Measurements from ENCODE around the gene PRCC.

Gene PRCC

DNA sequence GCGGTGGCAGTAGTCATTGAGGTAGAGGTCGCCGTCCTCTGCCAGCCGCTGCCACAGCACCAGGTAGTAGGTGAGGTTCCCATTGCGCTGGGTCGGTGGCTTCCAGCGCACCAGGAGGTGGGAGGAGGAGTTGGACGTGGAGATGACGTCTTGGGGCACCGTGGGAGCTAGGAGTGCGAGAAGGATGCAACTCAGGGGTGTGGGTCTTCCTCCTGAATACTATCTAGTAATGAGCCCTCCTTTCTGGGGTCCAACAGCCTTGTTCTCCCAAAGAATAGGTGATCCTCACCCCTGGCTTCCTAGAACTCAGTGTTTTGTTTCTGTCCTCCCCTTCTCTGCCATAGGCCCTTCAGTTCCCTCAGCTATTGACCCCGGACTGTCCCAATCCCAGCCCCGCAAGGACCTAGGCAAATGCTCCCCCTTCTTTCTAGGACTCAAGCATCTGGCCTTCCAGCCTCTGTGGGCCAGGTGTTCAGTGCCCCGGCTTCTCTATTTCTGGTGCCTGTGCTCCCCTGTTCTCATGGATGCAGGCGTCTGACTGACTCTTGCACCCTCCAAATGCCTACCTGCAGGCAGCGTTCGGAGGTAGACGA, 78.7 kb downstream of the PRCC start:
- Histone ChIP-seq H3K4me2 (ENCODE audit: low read depth, low read length, poor library complexity, severe bottlenecking) (no peak overlapping the region), H3K4me3 (ENCODE audit: low read length, poor library complexity, severe bottlenecking) (no peak overlapping the region), H3K9ac (ENCODE audit: low read depth, low read length, poor library complexity, severe bottlenecking) (no peak overlapping the region), H2AFZ (ENCODE audit: low read length) (no peak overlapping the region), H3K9me2 (replicated peaks; ENCODE audit: low read depth, low read length) (no peaks in the 10 kb centered on the region), H4K20me1 (ENCODE audit: insufficient read depth, low read length, poor library complexity, severe bottlenecking) (no peaks in the 10 kb centered on the region), H3K36me3 (ENCODE audit: insufficient read depth, low read length) (no peaks in the 10 kb centered on the region), H3K27me3 (ENCODE audit: insufficient read depth, low read length, poor library complexity, severe bottlenecking) (no peaks in the 10 kb centered on the region), H3K79me2 (ENCODE audit: insufficient read depth, low read length) (no peaks in the 10 kb centered on the region), H3F3A (ENCODE audit: low read depth) (no peaks in the 10 kb centered on the region), H3K9me3 (ENCODE audit: insufficient read depth, low read depth, low read length) (no peaks in the 10 kb centered on the region), H3K4me1 (ENCODE audit: insufficient read depth, low read length, poor library complexity, severe bottlenecking) (no peaks in the 10 kb centered on the region)
- no peak for TF ChIP-seq EZH2phosphoT487 (IDR thresholded peaks at IDR 0.05; ENCODE audit: borderline replicate concordance)
- TF ChIP-seq, protein P1, sequence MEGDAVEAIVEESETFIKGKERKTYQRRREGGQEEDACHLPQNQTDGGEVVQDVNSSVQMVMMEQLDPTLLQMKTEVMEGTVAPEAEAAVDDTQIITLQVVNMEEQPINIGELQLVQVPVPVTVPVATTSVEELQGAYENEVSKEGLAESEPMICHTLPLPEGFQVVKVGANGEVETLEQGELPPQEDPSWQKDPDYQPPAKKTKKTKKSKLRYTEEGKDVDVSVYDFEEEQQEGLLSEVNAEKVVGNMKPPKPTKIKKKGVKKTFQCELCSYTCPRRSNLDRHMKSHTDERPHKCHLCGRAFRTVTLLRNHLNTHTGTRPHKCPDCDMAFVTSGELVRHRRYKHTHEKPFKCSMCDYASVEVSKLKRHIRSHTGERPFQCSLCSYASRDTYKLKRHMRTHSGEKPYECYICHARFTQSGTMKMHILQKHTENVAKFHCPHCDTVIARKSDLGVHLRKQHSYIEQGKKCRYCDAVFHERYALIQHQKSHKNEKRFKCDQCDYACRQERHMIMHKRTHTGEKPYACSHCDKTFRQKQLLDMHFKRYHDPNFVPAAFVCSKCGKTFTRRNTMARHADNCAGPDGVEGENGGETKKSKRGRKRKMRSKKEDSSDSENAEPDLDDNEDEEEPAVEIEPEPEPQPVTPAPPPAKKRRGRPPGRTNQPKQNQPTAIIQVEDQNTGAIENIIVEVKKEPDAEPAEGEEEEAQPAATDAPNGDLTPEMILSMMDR (conservative IDR thresholded peaks at IDR 0.05; ENCODE audit: low read length) = no peak

DNA sequence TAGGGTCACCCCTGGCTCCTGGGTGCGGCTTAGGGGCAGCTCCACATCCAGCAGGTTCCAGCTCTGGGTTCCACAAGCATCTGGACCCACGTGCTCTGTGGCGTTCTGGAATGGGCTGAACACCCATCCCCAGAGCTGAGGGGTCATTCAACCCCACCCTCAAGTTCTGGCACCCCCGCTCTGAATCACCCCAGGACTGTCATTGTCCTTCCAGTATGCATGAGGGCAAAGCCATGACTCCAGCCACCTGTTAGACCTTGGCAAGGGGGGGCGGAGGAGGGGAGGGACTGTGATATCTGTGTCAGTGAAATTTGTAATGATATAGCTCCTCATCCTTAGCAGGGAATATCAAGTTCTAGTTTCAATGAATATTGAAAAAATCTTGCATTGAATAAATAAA, 79.3 kb downstream of the PRCC start:
- Histone ChIP-seq H3K9me3 (ENCODE audit: insufficient read depth, low read depth, low read length) (no peaks in the 10 kb centered on the region), H3K4me2 (ENCODE audit: low read depth, low read length, poor library complexity, severe bottlenecking) (no peak overlapping the region), H3K79me2 (ENCODE audit: insufficient read depth, low read length) (no peaks in the 10 kb centered on the region), H3K9ac (ENCODE audit: low read depth, low read length, poor library complexity, severe bottlenecking) (no peak overlapping the region), H3F3A (ENCODE audit: low read depth) (no peaks in the 10 kb centered on the region), H3K36me3 (ENCODE audit: insufficient read depth, low read length) (no peaks in the 10 kb centered on the region), H3K27me3 (ENCODE audit: insufficient read depth, low read length, poor library complexity, severe bottlenecking) (no peaks in the 10 kb centered on the region), H2AFZ (ENCODE audit: low read length) (no peak overlapping the region), H4K20me1 (ENCODE audit: insufficient read depth, low read length, poor library complexity, severe bottlenecking) (no peaks in the 10 kb centered on the region), H3K4me1 (ENCODE audit: insufficient read depth, low read length, poor library complexity, severe bottlenecking) (no peaks in the 10 kb centered on the region), H3K9me2 (replicated peaks; ENCODE audit: low read depth, low read length) (no peaks in the 10 kb centered on the region), H3K4me3 (ENCODE audit: low read length, poor library complexity, severe bottlenecking) (no peak overlapping the region)
- no peak for TF ChIP-seq EZH2phosphoT487 (IDR thresholded peaks at IDR 0.05; ENCODE audit: borderline replicate concordance)
- TF ChIP-seq, protein P1 (conservative IDR thresholded peaks at IDR 0.05; ENCODE audit: low read length) = no peak

DNA sequence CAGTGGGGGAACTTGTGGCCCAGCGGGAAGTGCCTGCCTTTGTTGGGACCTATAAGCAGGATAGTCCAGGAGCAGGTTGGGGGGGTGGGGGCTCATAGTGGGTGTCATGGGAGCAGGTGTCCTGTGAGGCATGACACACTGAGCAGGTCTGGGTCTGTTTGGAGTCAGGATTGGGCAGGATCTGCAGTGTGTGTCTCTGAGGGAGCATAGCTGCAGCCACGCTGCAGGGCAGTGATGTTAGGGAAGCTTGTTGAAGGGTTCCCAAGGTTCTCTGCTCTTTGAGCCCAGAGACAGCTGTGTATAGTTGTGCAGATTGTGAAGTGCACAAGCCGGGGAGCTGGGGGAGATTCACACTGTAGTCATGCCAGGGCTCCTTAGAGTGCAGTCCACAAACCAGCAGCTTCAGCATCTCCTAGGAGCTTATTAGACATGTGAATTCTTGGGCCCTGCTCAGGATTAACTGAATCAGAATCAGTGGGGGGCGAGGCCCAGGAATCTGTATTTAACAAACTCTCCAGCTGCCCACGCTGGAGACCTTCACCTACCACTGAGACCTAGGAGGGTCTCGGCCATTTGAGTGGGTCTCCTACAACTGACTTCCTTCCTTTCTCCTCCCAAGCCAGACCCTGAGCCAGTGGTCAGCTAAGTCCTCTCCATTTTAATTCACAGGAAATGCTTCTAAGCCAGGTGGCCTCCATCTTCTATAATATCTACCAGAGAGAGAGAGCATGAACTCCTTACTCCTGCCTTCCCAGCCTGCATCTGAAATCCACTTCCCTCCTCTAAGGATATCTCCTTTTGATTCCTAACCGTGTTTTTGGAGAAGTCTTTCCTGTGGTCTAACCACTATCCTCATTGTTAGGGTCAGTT, 80.5 kb downstream of the PRCC start:
- H3K79me2 ChIP-seq (ENCODE audit: insufficient read depth, low read length) = no peaks in the 10 kb centered on the region
- no peak overlapping the region for H2AFZ ChIP-seq (ENCODE audit: low read length)
- TF ChIP-seq, protein P1 (conservative IDR thresholded peaks at IDR 0.05; ENCODE audit: low read length) = no peak
- no peak for TF ChIP-seq EZH2phosphoT487 (IDR thresholded peaks at IDR 0.05; ENCODE audit: borderline replicate concordance)
- no peaks in the 10 kb centered on the region for H3K27me3 ChIP-seq (ENCODE audit: insufficient read depth, low read length, poor library complexity, severe bottlenecking)
- H3K9me3 ChIP-seq (ENCODE audit: insufficient read depth, low read depth, low read length) = no peaks in the 10 kb centered on the region
- H3K36me3 ChIP-seq (ENCODE audit: insufficient read depth, low read length) = no peaks in the 10 kb centered on the region
- H3K4me1 ChIP-seq (ENCODE audit: insufficient read depth, low read length, poor library complexity, severe bottlenecking) = no peaks in the 10 kb centered on the region
- no peak overlapping the region for H3K4me2 ChIP-seq (ENCODE audit: low read depth, low read length, poor library complexity, severe bottlenecking)
- no peaks in the 10 kb centered on the region for H3F3A ChIP-seq (ENCODE audit: low read depth)
- no peaks in the 10 kb centered on the region for H4K20me1 ChIP-seq (ENCODE audit: insufficient read depth, low read length, poor library complexity, severe bottlenecking)
- no peak overlapping the region for H3K9ac ChIP-seq (ENCODE audit: low read depth, low read length, poor library complexity, severe bottlenecking)
- no peaks in the 10 kb centered on the region for H3K9me2 ChIP-seq (replicated peaks; ENCODE audit: low read depth, low read length)
- no peak overlapping the region for H3K4me3 ChIP-seq (ENCODE audit: low read length, poor library complexity, severe bottlenecking)
